Parathyroid adenoma (tissue), 2 donors: ENCODE data around the gene TAB2.

Experiments
- H2AFZ ChIP-seq: fragments of 300-600 bp; sonication (generic); one replicate; pipeline ENCODE4 v1.7.0; 2017; ENCODE audit warnings: antibody characterized with exemption, mild to moderate bottlenecking
- H3K27ac ChIP-seq: fragments of 300-600 bp; sonication (generic); one replicate; pipeline ENCODE4 v1.7.0; 2017
- H3K27me3 ChIP-seq: fragments of 300-600 bp; sonication (generic); one replicate; pipeline ENCODE4 v1.7.0; 2017; ENCODE audit warnings: low read length; ENCODE audit not compliant: control insufficient read depth, insufficient read depth
- H3K36me3 ChIP-seq: fragments of 300-600 bp; sonication (generic); one replicate; pipeline ENCODE4 v1.7.0; 2017; ENCODE audit warnings: low read length; ENCODE audit not compliant: control insufficient read depth, insufficient read depth
- H3K4me1 ChIP-seq: fragments of 300-600 bp; sonication (generic); one replicate; pipeline ENCODE4 v1.7.0; 2017; ENCODE audit warnings: control low read depth
- H3K4me2 ChIP-seq: fragments of 300-600 bp; sonication (generic); one replicate; pipeline ENCODE4 v1.7.0; 2017; ENCODE audit warnings: low read length
- H3K4me3 ChIP-seq: fragments of 300-600 bp; sonication (generic); one replicate; pipeline ENCODE4 v1.7.0; 2017; ENCODE audit warnings: low read depth, low read length
- H3K79me2 ChIP-seq: fragments of 300-600 bp; sonication (generic); one replicate; pipeline ENCODE4 v1.7.0; 2017; ENCODE audit warnings: control low read depth
- H3K9ac ChIP-seq: fragments of 300-600 bp; sonication (generic); one replicate; pipeline ENCODE4 v1.7.0; 2017; ENCODE audit warnings: mild to moderate bottlenecking
- H3K9me3 ChIP-seq: fragments of 300-600 bp; sonication (generic); one replicate; pipeline ENCODE4 v1.7.0; 2017; ENCODE audit warnings: low read length; ENCODE audit not compliant: control insufficient read depth
- TF ChIP-seq, protein P1 (sequence below): fragments of 300-600 bp; sonication (generic); IDR thresholded peaks from one replicate; pipeline ENCODE4 v1.7.0; 2017; ENCODE audit warnings: antibody characterized with exemption, mild to moderate bottlenecking
- donor health status: primary hyperparathyroidism.

Gene TAB2

DNA sequence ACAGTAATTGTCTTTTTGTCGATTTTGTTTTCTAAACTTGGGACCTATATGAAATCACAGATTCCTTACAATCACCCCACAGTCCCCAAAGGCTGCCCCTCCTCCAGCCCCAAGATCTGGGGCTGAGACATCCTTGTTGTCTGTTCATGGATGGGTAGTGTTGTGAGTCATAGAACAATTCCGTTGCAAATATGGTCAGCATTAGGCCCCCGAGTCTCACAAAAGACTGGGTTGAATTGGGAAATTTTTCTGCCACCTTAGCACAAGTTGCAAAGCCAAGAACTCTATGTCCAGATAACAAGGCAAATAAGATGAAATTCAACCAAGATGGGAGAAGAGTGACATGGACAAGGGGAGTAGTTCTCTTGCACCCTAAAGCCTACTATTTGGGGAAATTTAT lies 10.5 kb upstream of the TAB2 start:
- Histone ChIP-seq H3K4me3 (no peak overlapping the region), H3K79me2 (no peaks in the 10 kb centered on the region), H3K4me1 (no peaks in the 10 kb centered on the region), H3K27ac (no peak overlapping the region), H2AFZ (no peak overlapping the region), H3K27me3 (no peaks in the 10 kb centered on the region), H3K4me2 (no peak overlapping the region), H3K9ac (no peak overlapping the region), H3K9me3 (no peaks in the 10 kb centered on the region), H3K36me3 (no peaks in the 10 kb centered on the region)
- TF ChIP-seq, protein P1, sequence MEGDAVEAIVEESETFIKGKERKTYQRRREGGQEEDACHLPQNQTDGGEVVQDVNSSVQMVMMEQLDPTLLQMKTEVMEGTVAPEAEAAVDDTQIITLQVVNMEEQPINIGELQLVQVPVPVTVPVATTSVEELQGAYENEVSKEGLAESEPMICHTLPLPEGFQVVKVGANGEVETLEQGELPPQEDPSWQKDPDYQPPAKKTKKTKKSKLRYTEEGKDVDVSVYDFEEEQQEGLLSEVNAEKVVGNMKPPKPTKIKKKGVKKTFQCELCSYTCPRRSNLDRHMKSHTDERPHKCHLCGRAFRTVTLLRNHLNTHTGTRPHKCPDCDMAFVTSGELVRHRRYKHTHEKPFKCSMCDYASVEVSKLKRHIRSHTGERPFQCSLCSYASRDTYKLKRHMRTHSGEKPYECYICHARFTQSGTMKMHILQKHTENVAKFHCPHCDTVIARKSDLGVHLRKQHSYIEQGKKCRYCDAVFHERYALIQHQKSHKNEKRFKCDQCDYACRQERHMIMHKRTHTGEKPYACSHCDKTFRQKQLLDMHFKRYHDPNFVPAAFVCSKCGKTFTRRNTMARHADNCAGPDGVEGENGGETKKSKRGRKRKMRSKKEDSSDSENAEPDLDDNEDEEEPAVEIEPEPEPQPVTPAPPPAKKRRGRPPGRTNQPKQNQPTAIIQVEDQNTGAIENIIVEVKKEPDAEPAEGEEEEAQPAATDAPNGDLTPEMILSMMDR: no peak

DNA sequence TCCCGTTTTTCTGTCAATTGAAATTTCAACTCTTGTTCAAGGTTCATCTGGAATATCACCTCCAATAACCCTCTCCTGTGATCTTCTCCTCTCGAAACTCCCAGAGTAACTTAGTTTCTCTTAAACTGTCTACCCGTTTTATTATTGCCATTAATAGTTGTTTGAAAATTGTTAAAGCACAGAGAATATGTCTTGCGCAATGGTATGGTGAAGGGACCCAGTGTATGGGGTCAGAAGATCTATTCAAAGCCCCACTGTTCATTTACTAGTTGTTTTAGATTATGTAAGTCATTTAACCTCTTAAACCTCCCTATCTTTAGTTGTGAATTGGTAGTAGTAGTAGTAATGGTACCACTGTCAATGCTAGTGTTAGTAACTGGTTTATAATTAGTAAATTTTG lies 6.2 kb upstream of the TAB2 start:
- TF ChIP-seq, protein P1: no peak
- H3K9me3 ChIP-seq: no peaks in the 10 kb centered on the region
- no peaks in the 10 kb centered on the region for H3K36me3 ChIP-seq
- H3K79me2 ChIP-seq: no peaks in the 10 kb centered on the region
- H3K4me2 ChIP-seq: no peak overlapping the region
- no peaks in the 10 kb centered on the region for H3K4me1 ChIP-seq
- no peak overlapping the region for H3K4me3 ChIP-seq
- H3K27ac ChIP-seq: no peak overlapping the region
- H3K27me3 ChIP-seq: no peaks in the 10 kb centered on the region
- no peak overlapping the region for H3K9ac ChIP-seq
- no peak overlapping the region for H2AFZ ChIP-seq

DNA sequence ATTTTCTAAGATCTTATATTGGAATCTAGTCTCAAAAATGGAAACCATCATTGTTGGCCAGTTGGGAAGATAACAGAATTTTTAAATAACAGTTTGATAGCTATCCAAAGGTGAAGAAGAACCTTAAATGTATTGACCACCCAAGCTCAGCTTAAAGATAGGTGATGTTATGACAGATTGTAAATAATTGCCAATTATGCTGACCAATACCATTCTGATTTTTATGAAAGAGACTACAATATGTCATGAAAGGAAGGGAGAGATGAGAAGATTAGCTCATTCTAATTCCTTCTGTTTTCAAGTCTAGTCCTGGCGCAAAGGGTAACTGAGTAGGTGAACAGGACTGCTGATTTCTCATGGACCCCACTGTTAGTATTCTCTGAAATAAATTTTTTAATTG lies 5.7 kb upstream of the TAB2 start:
- Histone ChIP-seq H3K4me1 (no peaks in the 10 kb centered on the region), H3K4me2 (no peak overlapping the region)

DNA sequence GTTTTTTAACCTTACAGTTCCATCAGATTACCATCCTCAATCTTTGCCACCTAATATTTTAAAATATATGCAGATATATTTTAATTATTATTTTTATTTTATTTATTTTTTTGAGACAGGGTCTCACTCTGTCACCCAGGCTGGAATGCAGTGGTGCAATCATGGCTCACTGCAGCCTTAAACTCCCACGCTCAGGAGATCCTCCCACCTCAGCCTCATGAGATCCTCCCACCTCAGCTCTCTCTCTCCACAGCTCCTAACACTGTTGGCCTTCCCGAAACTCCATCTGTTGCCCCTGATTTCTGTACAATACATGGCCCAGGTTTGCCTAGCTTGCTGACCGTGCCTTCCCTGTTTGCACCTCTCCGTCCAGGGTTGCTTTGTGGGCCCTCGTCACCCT lies 4.4 kb upstream of the TAB2 start:
- no peaks in the 10 kb centered on the region for H3K9me3 ChIP-seq
- H3K79me2 ChIP-seq: no peaks in the 10 kb centered on the region
- no peak overlapping the region for H3K4me3 ChIP-seq
- H3K9ac ChIP-seq: no peak overlapping the region
- TF ChIP-seq, protein P1: no peak
- no peaks in the 10 kb centered on the region for H3K27me3 ChIP-seq
- H2AFZ ChIP-seq: no peak overlapping the region
- no peaks in the 10 kb centered on the region for H3K36me3 ChIP-seq
- no peak overlapping the region for H3K27ac ChIP-seq
- no peaks in the 10 kb centered on the region for H3K4me1 ChIP-seq
- H3K4me2 ChIP-seq: no peak overlapping the region

More for the DNA sequence above, 5.7 kb upstream of the TAB2 start:
- Histone ChIP-seq H3K27ac (no peak overlapping the region), H3K79me2 (no peaks in the 10 kb centered on the region), H3K4me3 (no peak overlapping the region), H2AFZ (no peak overlapping the region), H3K9me3 (no peaks in the 10 kb centered on the region), H3K9ac (no peak overlapping the region), H3K36me3 (no peaks in the 10 kb centered on the region), H3K27me3 (no peaks in the 10 kb centered on the region)
- TF ChIP-seq, protein P1: no peak

DNA sequence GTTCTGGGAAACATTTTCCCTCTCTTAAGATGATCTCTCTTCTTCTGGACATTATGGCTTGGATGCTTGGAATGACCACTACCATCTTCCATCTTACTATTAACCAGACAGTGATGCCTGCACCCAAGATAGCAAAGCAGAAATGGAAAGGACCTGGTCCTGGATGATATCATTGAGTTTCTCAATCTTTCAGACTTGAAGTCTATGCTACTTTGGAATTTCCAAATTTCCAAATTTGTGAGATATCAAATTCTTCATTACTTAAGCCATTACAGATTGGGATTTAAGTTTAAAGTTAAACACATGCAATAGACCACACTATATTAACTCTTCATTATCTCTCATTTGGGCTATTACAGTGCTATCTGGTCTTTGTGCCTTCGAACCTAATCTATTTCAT lies 3.7 kb upstream of the TAB2 start:
- H3K4me3 ChIP-seq: no peak overlapping the region
- no peak overlapping the region for H2AFZ ChIP-seq
- H3K4me1 ChIP-seq: no peaks in the 10 kb centered on the region

More for the DNA sequence above, 3.7 kb upstream of the TAB2 start:
- Histone ChIP-seq H3K9me3 (no peaks in the 10 kb centered on the region), H3K9ac (no peak overlapping the region), H3K27ac (no peak overlapping the region), H3K4me2 (no peak overlapping the region), H3K27me3 (no peaks in the 10 kb centered on the region), H3K79me2 (no peaks in the 10 kb centered on the region), H3K36me3 (no peaks in the 10 kb centered on the region)
- TF ChIP-seq, protein P1: no peak
